ENCODE data around the gene NUTM2G.
"Not testable (repeated sequence)": the region's sequence is repeated elsewhere in the genome, so short reads cannot be mapped to it uniquely, and the experiment has no call there.

- TF ChIP-seq TARDBP (IDR thresholded peaks at IDR 0.05); GTF2B (IDR thresholded peaks at IDR 0.05; ENCODE audit: extremely low read depth, insufficient read length); CHD2 (IDR thresholded peaks at IDR 0.05; ENCODE audit: low read depth, low read length); ZBED1 (IDR thresholded peaks at IDR 0.05); MED1 (CRISPR knock-in tag; IDR thresholded peaks at IDR 0.05; ENCODE audit: borderline replicate concordance); NR2C2 (CRISPR knock-in tag; IDR thresholded peaks at IDR 0.05); NR2C2 (tag; IDR thresholded peaks at IDR 0.05); ZC3H4 (CRISPR knock-in tag; IDR thresholded peaks at IDR 0.05; ENCODE audit: borderline replicate concordance); HNRNPL (IDR thresholded peaks at IDR 0.05; ENCODE audit: low read depth, low read length); TRIM28 (IDR thresholded peaks at IDR 0.05): not testable (repeated sequence)
- TF ChIP-seq GATA2 (CRISPR knock-in tag; IDR thresholded peaks at IDR 0.05) = peak; percentile 82
- TF ChIP-seq, protein P1, sequence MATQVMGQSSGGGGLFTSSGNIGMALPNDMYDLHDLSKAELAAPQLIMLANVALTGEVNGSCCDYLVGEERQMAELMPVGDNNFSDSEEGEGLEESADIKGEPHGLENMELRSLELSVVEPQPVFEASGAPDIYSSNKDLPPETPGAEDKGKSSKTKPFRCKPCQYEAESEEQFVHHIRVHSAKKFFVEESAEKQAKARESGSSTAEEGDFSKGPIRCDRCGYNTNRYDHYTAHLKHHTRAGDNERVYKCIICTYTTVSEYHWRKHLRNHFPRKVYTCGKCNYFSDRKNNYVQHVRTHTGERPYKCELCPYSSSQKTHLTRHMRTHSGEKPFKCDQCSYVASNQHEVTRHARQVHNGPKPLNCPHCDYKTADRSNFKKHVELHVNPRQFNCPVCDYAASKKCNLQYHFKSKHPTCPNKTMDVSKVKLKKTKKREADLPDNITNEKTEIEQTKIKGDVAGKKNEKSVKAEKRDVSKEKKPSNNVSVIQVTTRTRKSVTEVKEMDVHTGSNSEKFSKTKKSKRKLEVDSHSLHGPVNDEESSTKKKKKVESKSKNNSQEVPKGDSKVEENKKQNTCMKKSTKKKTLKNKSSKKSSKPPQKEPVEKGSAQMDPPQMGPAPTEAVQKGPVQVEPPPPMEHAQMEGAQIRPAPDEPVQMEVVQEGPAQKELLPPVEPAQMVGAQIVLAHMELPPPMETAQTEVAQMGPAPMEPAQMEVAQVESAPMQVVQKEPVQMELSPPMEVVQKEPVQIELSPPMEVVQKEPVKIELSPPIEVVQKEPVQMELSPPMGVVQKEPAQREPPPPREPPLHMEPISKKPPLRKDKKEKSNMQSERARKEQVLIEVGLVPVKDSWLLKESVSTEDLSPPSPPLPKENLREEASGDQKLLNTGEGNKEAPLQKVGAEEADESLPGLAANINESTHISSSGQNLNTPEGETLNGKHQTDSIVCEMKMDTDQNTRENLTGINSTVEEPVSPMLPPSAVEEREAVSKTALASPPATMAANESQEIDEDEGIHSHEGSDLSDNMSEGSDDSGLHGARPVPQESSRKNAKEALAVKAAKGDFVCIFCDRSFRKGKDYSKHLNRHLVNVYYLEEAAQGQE (IDR thresholded peaks at IDR 0.05; ENCODE audit: borderline replicate concordance) = not testable (repeated sequence)
- TF ChIP-seq, protein P1 (CRISPR knock-in tag; IDR thresholded peaks at IDR 0.05; ENCODE audit: low read depth) = not testable (repeated sequence)
- TF ChIP-seq, protein P2, sequence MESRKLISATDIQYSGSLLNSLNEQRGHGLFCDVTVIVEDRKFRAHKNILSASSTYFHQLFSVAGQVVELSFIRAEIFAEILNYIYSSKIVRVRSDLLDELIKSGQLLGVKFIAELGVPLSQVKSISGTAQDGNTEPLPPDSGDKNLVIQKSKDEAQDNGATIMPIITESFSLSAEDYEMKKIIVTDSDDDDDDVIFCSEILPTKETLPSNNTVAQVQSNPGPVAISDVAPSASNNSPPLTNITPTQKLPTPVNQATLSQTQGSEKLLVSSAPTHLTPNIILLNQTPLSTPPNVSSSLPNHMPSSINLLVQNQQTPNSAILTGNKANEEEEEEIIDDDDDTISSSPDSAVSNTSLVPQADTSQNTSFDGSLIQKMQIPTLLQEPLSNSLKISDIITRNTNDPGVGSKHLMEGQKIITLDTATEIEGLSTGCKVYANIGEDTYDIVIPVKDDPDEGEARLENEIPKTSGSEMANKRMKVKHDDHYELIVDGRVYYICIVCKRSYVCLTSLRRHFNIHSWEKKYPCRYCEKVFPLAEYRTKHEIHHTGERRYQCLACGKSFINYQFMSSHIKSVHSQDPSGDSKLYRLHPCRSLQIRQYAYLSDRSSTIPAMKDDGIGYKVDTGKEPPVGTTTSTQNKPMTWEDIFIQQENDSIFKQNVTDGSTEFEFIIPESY (CRISPR knock-in tag; IDR thresholded peaks at IDR 0.05) = not testable (repeated sequence)
- TF ChIP-seq, protein P3, sequence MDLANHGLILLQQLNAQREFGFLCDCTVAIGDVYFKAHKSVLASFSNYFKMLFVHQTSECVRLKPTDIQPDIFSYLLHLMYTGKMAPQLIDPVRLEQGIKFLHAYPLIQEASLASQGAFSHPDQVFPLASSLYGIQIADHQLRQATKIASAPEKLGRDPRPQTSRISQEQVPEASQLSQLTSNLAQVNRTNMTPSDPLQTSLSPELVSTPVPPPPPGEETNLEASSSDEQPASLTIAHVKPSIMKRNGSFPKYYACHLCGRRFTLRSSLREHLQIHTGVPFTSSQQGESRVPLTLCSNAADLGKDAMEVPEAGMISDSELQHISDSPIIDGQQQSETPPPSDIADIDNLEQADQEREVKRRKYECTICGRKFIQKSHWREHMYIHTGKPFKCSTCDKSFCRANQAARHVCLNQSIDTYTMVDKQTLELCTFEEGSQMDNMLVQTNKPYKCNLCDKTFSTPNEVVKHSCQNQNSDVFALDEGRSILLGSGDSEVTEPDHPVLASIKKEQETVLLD (IDR thresholded peaks at IDR 0.05) = not testable (repeated sequence)
- TF ChIP-seq, protein P4, sequence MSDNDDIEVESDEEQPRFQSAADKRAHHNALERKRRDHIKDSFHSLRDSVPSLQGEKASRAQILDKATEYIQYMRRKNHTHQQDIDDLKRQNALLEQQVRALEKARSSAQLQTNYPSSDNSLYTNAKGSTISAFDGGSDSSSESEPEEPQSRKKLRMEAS (CRISPR knock-in tag; IDR thresholded peaks at IDR 0.05) = not testable (repeated sequence)
Observed at GRCh38 chr9:96974037-96974436, 45.4 kb downstream of the NUTM2G start.
